ENCODE measurements around the gene PLEKHH1. TPM values are rescaled to one million over a fixed set of nuclear protein-coding genes. Genes with fewer than 3 reads are reported as not detected.

The PLEKHH1 gene
- total RNA-seq, 1 experiment from 2014 or later: 32.4 TPM

DNA sequence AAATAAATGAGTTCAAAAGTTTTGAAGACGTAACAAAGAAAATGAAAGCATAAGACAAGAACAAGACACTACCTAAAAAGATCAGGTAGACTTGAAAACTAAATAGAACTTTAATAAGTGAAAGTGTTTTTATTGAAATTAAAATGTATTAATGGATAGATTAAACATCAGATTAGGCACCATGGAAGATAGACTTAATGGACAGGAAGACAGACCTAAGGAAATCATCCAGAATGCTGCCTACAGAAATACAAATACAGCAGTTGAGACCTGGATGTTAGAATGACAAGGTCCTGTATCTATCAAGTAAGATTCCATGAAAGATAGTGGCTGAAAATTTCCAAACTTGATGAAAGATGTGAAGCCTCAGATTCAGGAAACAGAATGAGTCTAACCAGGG, 11.5 kb downstream of the PLEKHH1 start:
- no peak overlapping the region for H3K27ac Mint-ChIP-seq (ENCODE audit: unreplicated experiment)
- no peak overlapping the region for H3K4me3 Mint-ChIP-seq (ENCODE audit: unreplicated experiment)
- peaks cover 7% of the 10 kb centered on the region for H3K4me1 Mint-ChIP-seq (ENCODE audit: low read depth, unreplicated experiment)
- Histone ChIP-seq H3K4me1 (peaks cover 7% of the 10 kb centered on the region; the same call in 1 of the 2 replicates), H3K9me3 (no peaks in the 10 kb centered on the region), H3K4me3 (ENCODE audit: low read depth, low read length) (no peak overlapping the region), H3K27me3 (replicated peaks; ENCODE audit: control insufficient read depth, insufficient read depth, low read length) (no peaks in the 10 kb centered on the region), H3K36me3 (ENCODE audit: control insufficient read depth, insufficient read depth, low read length) (no peaks in the 10 kb centered on the region)
- DNase-seq: no peak
- ChIA-PET POLR2A (no interaction called here), CTCF (no interaction called here)
- H3K27me3 Mint-ChIP-seq (ENCODE audit: insufficient read depth, unreplicated experiment): no peaks in the 10 kb centered on the region
- intact Hi-C loops (cut with micrococcal nuclease; ENCODE audit: unreplicated experiment): no loop called here
- BruUV-seq (replicated peaks): no TSS peak
- TF ChIP-seq, protein P1, sequence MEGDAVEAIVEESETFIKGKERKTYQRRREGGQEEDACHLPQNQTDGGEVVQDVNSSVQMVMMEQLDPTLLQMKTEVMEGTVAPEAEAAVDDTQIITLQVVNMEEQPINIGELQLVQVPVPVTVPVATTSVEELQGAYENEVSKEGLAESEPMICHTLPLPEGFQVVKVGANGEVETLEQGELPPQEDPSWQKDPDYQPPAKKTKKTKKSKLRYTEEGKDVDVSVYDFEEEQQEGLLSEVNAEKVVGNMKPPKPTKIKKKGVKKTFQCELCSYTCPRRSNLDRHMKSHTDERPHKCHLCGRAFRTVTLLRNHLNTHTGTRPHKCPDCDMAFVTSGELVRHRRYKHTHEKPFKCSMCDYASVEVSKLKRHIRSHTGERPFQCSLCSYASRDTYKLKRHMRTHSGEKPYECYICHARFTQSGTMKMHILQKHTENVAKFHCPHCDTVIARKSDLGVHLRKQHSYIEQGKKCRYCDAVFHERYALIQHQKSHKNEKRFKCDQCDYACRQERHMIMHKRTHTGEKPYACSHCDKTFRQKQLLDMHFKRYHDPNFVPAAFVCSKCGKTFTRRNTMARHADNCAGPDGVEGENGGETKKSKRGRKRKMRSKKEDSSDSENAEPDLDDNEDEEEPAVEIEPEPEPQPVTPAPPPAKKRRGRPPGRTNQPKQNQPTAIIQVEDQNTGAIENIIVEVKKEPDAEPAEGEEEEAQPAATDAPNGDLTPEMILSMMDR (IDR thresholded peaks at IDR 0.05; ENCODE audit: insufficient read depth in 1 of 2, low read depth in 1 of 2, low read length in 1 of 2, severe bottlenecking in 1 of 2, unreplicated experiment in 1 of 2): no peak
- H3K9me3 Mint-ChIP-seq (ENCODE audit: unreplicated experiment): no peaks in the 10 kb centered on the region
- H3K36me3 Mint-ChIP-seq (ENCODE audit: insufficient read depth, unreplicated experiment): peaks cover 29% of the 10 kb centered on the region

DNA sequence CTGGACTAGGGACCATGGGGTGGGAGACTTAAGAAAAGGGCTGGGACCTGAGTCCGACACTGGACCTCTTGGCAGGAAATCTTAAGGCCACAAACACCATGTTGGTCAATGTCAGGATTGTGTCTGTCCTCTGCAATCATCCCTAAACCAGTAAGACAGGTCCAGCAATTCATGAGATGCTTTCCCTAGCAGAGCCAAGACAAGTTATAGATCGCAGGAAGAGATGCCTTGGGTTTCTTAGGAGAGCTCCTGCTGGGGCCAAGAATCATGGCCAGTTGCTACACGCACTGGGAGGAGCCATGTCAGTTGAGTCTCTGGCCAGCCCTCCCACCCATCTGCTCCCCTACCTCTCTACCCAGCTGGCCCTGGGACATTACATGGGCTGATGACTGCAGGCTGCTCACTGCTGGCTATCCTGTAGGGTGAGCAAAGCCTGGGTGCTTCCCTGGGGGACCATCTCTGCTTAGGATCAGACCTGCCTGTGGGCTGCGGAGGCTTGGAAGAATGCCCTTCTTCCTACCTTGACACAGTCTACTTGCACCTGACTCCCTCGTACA, 14.2 kb downstream of the PLEKHH1 start:
- Mint-ChIP-seq H3K27ac (ENCODE audit: unreplicated experiment) (no peak overlapping the region), H3K36me3 (ENCODE audit: insufficient read depth, unreplicated experiment) (peaks cover 22% of the 10 kb centered on the region), H3K4me3 (ENCODE audit: unreplicated experiment) (no peak overlapping the region), H3K27me3 (ENCODE audit: insufficient read depth, unreplicated experiment) (no peaks in the 10 kb centered on the region), H3K9me3 (ENCODE audit: unreplicated experiment) (no peaks in the 10 kb centered on the region), H3K4me1 (ENCODE audit: low read depth, unreplicated experiment) (no peaks in the 10 kb centered on the region)
- CTCF ChIA-PET: interaction anchor here (1.0 kb wide), 1 partner anchor 21 kb away, joined by 3 read pairs; no protein-coding TSS in a partner anchor
- H3K36me3 ChIP-seq (ENCODE audit: control insufficient read depth, insufficient read depth, low read length): no peaks in the 10 kb centered on the region
- no peak for DNase-seq
- 0 out of 2 replicates have a peak, but pooled peaks cover under 1% of the 10 kb centered on the region for H3K4me1 ChIP-seq
- no TSS peak for BruUV-seq (replicated peaks)
- no peaks in the 10 kb centered on the region for H3K9me3 ChIP-seq
- H3K4me3 ChIP-seq (ENCODE audit: low read depth, low read length): no peak overlapping the region
- TF ChIP-seq, protein P1 (IDR thresholded peaks at IDR 0.05; ENCODE audit: insufficient read depth in 1 of 2, low read depth in 1 of 2, low read length in 1 of 2, severe bottlenecking in 1 of 2, unreplicated experiment in 1 of 2): no peak
- POLR2A ChIA-PET: no interaction called here
- intact Hi-C loops (cut with micrococcal nuclease; ENCODE audit: unreplicated experiment): no loop called here
- H3K27me3 ChIP-seq (replicated peaks; ENCODE audit: control insufficient read depth, insufficient read depth, low read length): no peaks in the 10 kb centered on the region

DNA sequence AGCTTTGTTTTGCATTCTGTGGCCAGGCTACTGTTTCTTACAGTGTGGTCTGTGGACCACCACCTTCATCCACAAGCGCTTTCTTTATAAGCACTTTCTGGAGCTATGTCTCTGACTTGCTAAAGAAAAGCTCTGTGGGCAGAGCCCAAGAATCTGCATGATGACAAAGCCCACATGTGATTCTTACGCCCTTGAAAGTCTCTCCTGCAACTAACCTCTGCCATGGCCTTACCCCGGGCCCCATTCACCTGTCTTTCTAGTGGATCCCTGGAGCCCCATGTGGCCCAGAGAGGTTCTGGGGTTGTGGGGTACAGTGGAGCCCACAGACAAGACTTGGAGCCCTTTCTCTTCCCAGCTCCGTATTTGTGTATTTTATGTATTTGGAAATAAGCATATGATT, 16.6 kb downstream of the PLEKHH1 start:
- no peak overlapping the region for H3K4me3 Mint-ChIP-seq (ENCODE audit: unreplicated experiment)
- ChIA-PET POLR2A (no interaction called here), CTCF (no interaction called here)
- no peak for DNase-seq
- no peaks in the 10 kb centered on the region for H3K27me3 Mint-ChIP-seq (ENCODE audit: insufficient read depth, unreplicated experiment)
- H3K27me3 ChIP-seq (replicated peaks; ENCODE audit: control insufficient read depth, insufficient read depth, low read length): no peaks in the 10 kb centered on the region
- H3K9me3 ChIP-seq: no peaks in the 10 kb centered on the region
- no peak overlapping the region for H3K4me3 ChIP-seq (ENCODE audit: low read depth, low read length)
- no peak overlapping the region for H3K27ac Mint-ChIP-seq (ENCODE audit: unreplicated experiment)
- TF ChIP-seq, protein P1 (IDR thresholded peaks at IDR 0.05; ENCODE audit: insufficient read depth in 1 of 2, low read depth in 1 of 2, low read length in 1 of 2, severe bottlenecking in 1 of 2, unreplicated experiment in 1 of 2): no peak
- no TSS peak for BruUV-seq (replicated peaks)
- no peaks in the 10 kb centered on the region for H3K4me1 ChIP-seq
- no peaks in the 10 kb centered on the region for H3K9me3 Mint-ChIP-seq (ENCODE audit: unreplicated experiment)
- no peaks in the 10 kb centered on the region for H3K36me3 ChIP-seq (ENCODE audit: control insufficient read depth, insufficient read depth, low read length)
- H3K36me3 Mint-ChIP-seq (ENCODE audit: insufficient read depth, unreplicated experiment): peaks cover 8% of the 10 kb centered on the region
- intact Hi-C loops (cut with micrococcal nuclease; ENCODE audit: unreplicated experiment): no loop called here
- no peaks in the 10 kb centered on the region for H3K4me1 Mint-ChIP-seq (ENCODE audit: low read depth, unreplicated experiment)

Measured in Caco-2 (cell line).